ENCODE results near the gene APPL1. TPM values are rescaled to one million over a fixed set of nuclear protein-coding genes. Genes with fewer than 3 reads are reported as not detected.
A peak's percentile ranks its signal among the peaks of the same experiment; 100 is the strongest.

The APPL1 gene
- total and polyA plus RNA-seq, 2 of the 8 experiments (the other 6 are each of a cell fraction or from before 2014, with no cell fraction given) = 9.4 to 34.4 TPM

GRCh38 chr3:57283334-57283733 lies 55.8 kb downstream of the APPL1 start:
- Histone ChIP-seq H2AK5ac (ENCODE audit: low read depth, low read length) (no peak overlapping the region), H2BK120ac (replicated peaks; ENCODE audit: low read depth, low read length) (no peak overlapping the region), H3K9ac (replicated peaks in 1 of 4; ENCODE audit: extremely low read depth in 1 of 4, low read depth in 3 of 4, low read length in 3 of 4) (no peak overlapping the region), H4K5ac (ENCODE audit: insufficient read length, low read depth, low read length) (no peak overlapping the region), H2BK15ac (ENCODE audit: low read length) (no peak overlapping the region), H4K20me1 (replicated peaks in 1 of 2; ENCODE audit: control insufficient read depth in 1 of 2, insufficient read depth in 2 of 2, low read length in 2 of 2) (no peaks in the 10 kb centered on the region), H3K27me3 (replicated peaks in 1 of 4; ENCODE audit: control insufficient read depth in 3 of 4, extremely low read depth in 1 of 4, insufficient read depth in 3 of 4, low read length in 3 of 4) (no peaks in the 10 kb centered on the region), H3K79me2 (ENCODE audit: control insufficient read depth in 1 of 2, insufficient read depth in 2 of 2, low read length in 2 of 2) (no peaks in the 10 kb centered on the region), H3K4me3 (ENCODE audit: extremely low read depth in 1 of 4, insufficient read depth in 2 of 4, low read depth in 3 of 4, low read length in 4 of 4) (no peak overlapping the region), H4K91ac (replicated peaks; ENCODE audit: insufficient read length, low read length) (no peak overlapping the region), H3K27ac (ENCODE audit: low read depth, low read length) (no peak overlapping the region), H3K4me1 (replicated peaks in 1 of 4; ENCODE audit: control insufficient read depth in 3 of 4, insufficient read depth in 4 of 4, low read length in 3 of 4) (no peaks in the 10 kb centered on the region), H3K23ac (ENCODE audit: insufficient read length) (no peak overlapping the region), H3K14ac (ENCODE audit: insufficient read length) (no peak overlapping the region), H3K9me3 (ENCODE audit: insufficient read depth in 2 of 2, low read depth in 1 of 2, low read length in 1 of 2) (peaks cover 0 to 8% of the 10 kb centered on the region in 2 experiments; a peak in 2 of 4 replicates), H2AFZ (ENCODE audit: low read length) (peak overlapping the region; percentile 18; the same call in 1 of the 2 replicates), H3K23me2 (ENCODE audit: low read depth, low read length) (no peaks in the 10 kb centered on the region), H2BK5ac (ENCODE audit: low read depth, low read length) (no peak overlapping the region), H2BK20ac (ENCODE audit: low read length) (no peak overlapping the region), H3K4ac (replicated peaks; ENCODE audit: insufficient read length, low read depth, low read length) (no peak overlapping the region), H4K8ac (ENCODE audit: extremely low read depth, insufficient read depth, low read length) (peak overlapping the region; percentile 39; the same call in 1 of the 2 replicates), H3K56ac (replicated peaks; ENCODE audit: insufficient read length, low read depth, low read length) (no peak overlapping the region), H3K18ac (ENCODE audit: extremely low read depth, low read length) (no peak overlapping the region), H2BK12ac (ENCODE audit: low read depth, low read length) (no peak overlapping the region), H3K36me3 (ENCODE audit: control insufficient read depth in 2 of 4, insufficient read depth in 4 of 4, low read length in 3 of 4) (no peaks in the 10 kb centered on the region; a peak in 1 of 8 replicates), H3K4me2 (ENCODE audit: insufficient read depth in 1 of 2, low read depth in 2 of 2, low read length in 2 of 2) (no peak overlapping the region), H3K79me1 (ENCODE audit: low read depth, low read length) (no peaks in the 10 kb centered on the region)
- ChIA-PET POLR2A (ENCODE audit: partially characterized antibody) (no interaction called here), CTCF (ENCODE audit: partially characterized antibody) (interaction anchor here (0.5 to 1.0 kb wide), 2 partner anchors 30 to 50 kb away, joined by 3 read pairs; no protein-coding TSS in a partner anchor)
- FAIRE-seq = no peak
- 88% methylated on average over 6 of the region's 6 CpGs; no CpG with 5 or more reads in 1 of the 2 experiments for WGBS, 2 experiments (ENCODE audit: extremely low coverage in 1 of 2, insufficient coverage in 1 of 2, insufficient read length in 1 of 2, insufficient replicate concordance in 2 of 2, low coverage in 1 of 2, low lambda C conversion rate in 2 of 2, missing lambda C conversion rate in 1 of 2)
- TF ChIP-seq POLR2A (IDR thresholded peaks at IDR 0.05; ENCODE audit: control extremely low read depth in 1 of 2, low read depth in 2 of 2, low read length in 2 of 2) (no peak), HDAC6 (IDR thresholded peaks at IDR 0.05; ENCODE audit: low read depth, low read length) (no peak), HDAC2 (IDR thresholded peaks at IDR 0.05; ENCODE audit: borderline replicate concordance in 1 of 2, low read depth in 2 of 2, low read length in 2 of 2) (no peak), CTBP2 (IDR thresholded peaks at IDR 0.05; ENCODE audit: borderline replicate concordance, insufficient read depth, insufficient read length, low read length) (no peak), TEAD4 (IDR thresholded peaks at IDR 0.05; ENCODE audit: low read depth, low read length) (no peak), USF2 (IDR thresholded peaks at IDR 0.05; ENCODE audit: low read length) (no peak), NRF1 (IDR thresholded peaks at IDR 0.05; ENCODE audit: low read depth, low read length) (no peak), RAD21 (IDR thresholded peaks at IDR 0.05 in 1 of 2, conservative IDR thresholded peaks at IDR 0.05 in 1 of 2; ENCODE audit: low read depth in 2 of 2, low read length in 2 of 2) (no peak)
- DNase-seq (ENCODE audit: low read depth in 1 of 2, low spot score in 2 of 2) = no peak

Data from H1 (cell line).